HG02840 (cell line): ENCODE measurements around the gene TSPAN31.
"Not testable (repeated sequence)": the region's sequence is repeated elsewhere in the genome, so short reads cannot be mapped to it uniquely, and the experiment has no call there.

Experiments
- ATAC-seq: cut with Tn5 transposase; IDR thresholded peaks from one replicate; pipeline ENCODE4 v1.9.1; 2021; ENCODE audit warnings: mild to moderate bottlenecking, moderate library complexity, moderate number of reproducible peaks; ENCODE audit not compliant: unreplicated experiment, low FRiP score

The TSPAN31 gene, protein sequence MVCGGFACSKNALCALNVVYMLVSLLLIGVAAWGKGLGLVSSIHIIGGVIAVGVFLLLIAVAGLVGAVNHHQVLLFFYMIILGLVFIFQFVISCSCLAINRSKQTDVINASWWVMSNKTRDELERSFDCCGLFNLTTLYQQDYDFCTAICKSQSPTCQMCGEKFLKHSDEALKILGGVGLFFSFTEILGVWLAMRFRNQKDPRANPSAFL

GRCh38 chr12:57744777-57745484 is at the start of gene TSPAN31:
Gene TSPAN31, plus strand, starts transcription at chr12:57745039. Its CDS starts 116 bp downstream, at chr12:57745155.
- peak; percentile 85 for ATAC-seq

DNA sequence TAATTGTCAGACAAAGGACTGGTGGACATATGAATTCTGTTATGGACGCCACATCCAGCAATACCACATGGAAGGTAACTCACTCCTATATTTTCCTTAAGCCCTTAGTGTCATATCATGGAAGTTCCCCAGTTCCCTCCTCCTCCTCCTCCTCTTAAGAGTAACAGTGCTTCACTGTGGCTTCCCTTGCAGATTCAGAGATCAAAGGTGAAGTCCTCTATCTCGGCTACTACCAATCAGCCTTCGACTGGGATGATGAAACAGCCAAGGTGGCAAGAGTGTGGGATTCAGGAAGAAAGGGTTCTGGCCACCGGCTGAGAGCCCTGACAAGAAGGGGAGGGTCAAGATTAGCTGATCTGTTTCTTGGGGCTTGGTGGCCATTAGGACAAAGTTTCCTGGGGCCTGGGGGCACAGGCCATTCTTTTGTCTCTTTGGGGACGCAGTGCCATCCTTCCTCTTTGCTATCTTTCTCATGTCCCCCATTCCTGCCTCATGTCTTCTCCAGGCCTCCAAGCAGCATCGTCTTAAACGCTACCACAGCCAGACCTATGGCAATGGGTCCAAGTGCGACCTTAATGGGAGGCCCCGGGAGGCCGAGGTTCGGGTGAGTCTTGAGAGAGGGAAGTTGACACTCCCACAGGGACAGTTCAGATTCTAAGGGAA is 48.9 kb upstream of the TSPAN31 start:
- ATAC-seq: no peak

- ATAC-seq: no peak
Observed at GRCh38 chr12:57697076-57697475, 47.8 kb upstream of the TSPAN31 start.

- no peak for ATAC-seq
Observed at GRCh38 chr12:57698414-57698813, 46.4 kb upstream of the TSPAN31 start.

DNA sequence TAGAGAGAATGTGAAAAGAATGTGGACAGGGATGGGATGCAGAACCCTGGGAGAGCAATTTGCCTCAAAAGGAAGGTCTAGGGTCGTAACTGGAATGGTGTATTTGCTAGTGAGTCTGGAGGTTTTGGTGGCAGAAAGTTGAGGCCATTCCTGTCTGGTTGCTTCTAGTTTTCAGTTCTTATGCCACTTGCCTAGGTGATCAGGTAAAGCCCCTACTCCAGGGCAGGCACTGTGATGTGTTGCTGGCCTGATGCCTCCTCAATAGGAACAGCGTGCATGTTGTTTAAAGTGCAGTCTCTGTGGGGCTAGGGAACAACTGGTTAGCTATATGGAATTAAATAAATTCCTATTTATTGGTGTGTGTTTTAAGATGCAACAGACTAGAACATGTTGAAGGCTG is 44.5 kb upstream of the TSPAN31 start:
- no peak for ATAC-seq

DNA sequence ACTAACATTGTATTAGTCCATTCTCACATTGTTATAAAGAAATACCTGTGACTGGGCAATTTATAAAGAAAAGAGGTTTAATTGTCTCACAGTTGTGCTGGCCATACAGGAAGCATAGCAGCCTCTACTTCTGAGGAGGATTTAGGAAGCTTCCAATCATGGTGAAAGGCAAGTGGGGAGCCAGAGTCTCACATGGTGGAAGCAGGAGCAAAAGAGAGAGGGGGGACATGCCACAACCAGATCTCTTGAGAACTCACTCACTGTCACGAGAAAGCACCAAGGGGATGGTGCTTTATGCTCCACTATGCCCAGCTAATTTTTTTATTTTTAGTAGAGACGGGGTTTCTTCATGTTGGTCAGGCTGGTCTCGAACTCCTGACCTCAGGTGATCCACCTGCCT is 37.6 kb upstream of the TSPAN31 start:
- ATAC-seq: no peak

GRCh38 chr12:57708296-57708695 is 36.5 kb upstream of the TSPAN31 start:
- ATAC-seq: no peak

GRCh38 chr12:57712701-57713100 is 32.1 kb upstream of the TSPAN31 start:
- ATAC-seq: no peak

GRCh38 chr12:57713209-57713608 is 31.6 kb upstream of the TSPAN31 start:
- ATAC-seq: no peak

GRCh38 chr12:57715036-57715748 is 29.6 kb upstream of the TSPAN31 start:
- not testable (repeated sequence) for ATAC-seq

DNA sequence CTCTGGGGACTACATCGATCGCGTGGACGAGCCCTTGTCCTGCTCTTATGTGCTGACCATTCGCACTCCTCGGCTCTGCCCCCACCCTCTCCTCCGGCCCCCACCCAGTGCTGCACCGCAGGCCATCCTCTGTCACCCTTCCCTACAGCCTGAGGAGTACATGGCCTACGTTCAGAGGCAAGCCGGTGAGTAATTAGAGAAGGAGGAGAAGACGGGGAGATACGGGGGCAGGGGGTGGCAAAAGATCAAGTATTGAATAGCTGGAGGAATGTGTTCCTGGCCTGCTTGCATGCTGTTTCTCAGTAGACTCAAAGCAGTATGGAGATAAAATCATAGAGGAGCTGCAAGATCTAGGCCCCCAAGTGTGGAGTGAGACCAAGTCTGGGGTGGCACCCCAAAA is 29.1 kb upstream of the TSPAN31 start:
- ATAC-seq: no peak

- ATAC-seq: no peak
Observed at GRCh38 chr12:57716305-57716704, 28.5 kb upstream of the TSPAN31 start.

DNA sequence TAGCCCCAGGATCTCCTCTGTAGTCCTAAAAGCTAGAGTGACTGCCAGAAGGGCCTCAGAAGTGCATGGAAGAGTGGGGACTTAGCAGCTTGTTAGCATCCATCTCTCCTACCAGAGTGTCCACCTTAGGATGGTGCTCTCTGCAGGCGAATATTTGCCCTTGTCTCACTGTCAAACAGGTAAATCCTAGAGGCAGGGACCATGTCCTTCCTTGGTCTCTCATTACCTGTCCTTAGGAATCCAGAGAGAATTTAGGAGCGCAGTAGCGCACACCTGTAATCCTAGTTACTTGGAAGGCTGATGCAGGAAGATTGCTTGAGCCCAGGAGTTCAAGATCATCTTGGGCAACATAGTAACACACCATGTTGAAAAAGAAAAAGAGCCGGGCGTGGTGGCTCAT is 27.7 kb upstream of the TSPAN31 start:
- ATAC-seq: no peak

DNA sequence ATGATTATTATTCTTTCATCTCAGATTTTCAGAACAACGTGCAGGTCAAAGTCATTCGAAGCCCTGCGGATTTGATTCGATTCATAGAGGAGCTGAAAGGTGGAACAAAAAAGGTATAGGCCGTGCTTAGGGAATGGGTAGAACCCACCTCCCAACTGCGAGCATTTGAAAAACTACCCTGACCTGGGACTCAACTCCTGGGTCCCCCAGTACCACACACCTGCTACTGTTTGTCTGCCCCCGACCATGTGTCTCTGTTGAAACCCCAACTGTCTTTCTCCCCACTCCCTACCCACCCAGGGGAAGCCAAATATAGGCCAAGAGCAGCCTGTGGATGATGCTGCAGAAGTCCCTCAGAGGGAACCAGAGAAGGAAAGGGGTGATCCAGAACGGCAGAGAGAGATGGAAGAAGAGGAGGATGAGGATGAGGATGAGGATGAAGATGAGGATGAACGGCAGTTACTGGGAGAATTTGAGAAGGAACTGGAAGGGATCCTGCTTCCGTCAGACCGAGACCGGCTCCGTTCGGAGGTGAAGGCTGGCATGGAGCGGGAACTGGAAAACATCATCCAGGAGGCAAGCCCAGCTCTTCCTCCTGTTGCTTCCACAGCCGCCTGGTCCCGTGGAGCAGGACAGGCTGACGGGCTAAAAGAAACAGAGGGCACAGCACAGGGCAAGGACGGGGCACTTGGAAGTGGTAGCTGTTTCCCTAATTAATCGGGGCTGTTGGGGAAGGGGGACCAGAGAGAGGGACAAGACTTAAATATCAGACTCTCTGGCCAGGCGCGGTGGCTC is 26.8 kb upstream of the TSPAN31 start:
- no peak for ATAC-seq

GRCh38 chr12:57718641-57719528 is 26.0 kb upstream of the TSPAN31 start:
- no peak for ATAC-seq

GRCh38 chr12:57719777-57720605 is 24.8 kb upstream of the TSPAN31 start:
- no peak for ATAC-seq

- no peak for ATAC-seq
Observed at GRCh38 chr12:57720606-57721595, 23.9 kb upstream of the TSPAN31 start.
